DMS79 (cell line): ENCODE measurements around the gene TMEM205.
"Not testable (repeated sequence)": the region's sequence is repeated elsewhere in the genome, so short reads cannot be mapped to it uniquely, and the experiment has no call there.

Source experiments
- DNase-seq: peaks from one replicate; lab custom pipeline; 2025; lab: John Stamatoyannopoulos, UW

Gene TMEM205

GRCh38 chr19:11373166-11373884, 27.3 kb upstream of the TMEM205 start:
- DNase-seq: peak; percentile 81

DNA sequence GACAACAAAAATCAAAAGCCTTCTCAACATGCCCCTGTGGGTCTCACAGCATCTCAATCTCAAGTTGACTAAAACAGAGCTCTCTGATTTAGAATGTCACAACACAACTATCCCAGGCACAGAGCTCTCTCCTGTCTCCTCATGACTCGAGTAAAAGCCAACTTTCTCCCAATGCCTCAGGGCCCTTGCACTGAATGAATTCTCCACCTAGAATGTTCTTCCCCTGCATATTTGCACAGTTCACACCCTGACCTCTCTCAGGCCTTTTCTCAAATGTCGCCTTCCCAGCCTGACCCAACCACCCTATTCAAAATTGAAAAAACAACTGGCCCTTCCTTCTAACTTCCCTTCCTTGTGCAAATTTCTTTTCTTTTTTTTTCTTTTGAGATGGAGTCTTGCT, 24.7 kb upstream of the TMEM205 start:
- DNase-seq: no peak

DNA sequence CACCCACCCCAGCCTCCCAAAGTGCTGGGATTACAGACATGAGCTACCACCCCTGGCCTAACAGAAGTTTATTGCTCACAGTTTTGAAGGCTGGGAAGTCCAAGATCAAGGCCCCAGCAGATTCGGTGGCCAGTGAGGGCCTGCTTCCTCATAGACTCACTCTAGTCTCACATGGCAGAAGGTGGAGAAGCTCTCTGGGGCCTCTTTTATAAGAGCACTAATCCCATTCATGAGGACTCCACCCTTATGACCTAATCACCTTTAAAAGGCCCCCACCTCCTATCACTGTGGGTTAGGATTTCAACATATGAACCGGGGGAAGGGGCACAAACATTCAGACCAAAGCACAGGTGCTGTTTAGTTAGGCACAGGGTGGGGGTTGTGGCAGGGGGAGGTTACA, 21.5 kb upstream of the TMEM205 start:
- no peak for DNase-seq

DNA sequence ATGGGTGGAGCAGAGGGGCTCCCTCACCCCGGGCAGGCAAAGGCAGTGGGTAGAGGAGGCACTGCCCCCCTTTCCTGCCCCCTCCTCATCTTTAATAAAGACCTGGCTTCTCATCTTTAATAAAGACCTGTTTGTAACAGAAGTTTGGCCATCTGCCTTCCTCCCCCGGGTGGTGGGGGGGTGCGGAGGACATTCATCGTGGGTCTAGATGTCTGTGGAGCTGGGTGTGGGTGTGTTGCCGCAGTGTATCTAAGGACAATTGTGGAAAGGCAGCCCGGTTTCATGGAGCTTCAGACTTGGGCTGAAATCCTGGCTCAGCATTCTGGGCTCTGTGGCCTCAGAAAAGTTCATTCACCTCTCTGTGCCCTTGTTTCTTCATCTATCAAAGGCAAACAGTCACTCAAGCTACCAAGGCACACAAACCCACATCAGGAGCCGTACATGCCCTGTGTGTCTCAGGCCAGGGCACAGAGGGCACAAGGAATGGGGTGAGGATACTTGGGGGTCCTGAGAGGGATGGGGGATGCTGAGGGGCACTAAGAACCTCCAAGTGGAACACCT, 19.6 kb upstream of the TMEM205 start:
- no peak for DNase-seq

DNA sequence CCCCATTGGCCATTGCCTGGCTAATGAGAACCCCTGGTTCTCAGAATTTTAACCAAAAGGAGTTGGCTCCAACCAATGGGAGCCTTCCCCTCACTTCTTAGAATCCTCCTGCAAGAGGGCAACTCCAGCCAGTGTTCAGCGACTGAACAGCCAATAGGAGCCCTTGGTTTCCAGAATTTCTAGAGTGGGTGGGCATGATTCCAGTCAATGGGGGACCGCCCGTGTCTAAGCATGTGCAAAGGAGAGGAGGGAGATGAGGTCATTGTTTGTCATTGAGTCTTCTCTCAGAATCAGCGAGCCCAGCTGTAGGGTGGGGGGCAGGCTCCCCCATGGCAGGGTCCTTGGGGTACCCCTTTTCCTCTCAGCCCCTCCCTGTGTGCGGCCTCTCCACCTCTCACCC, 18.9 kb upstream of the TMEM205 start:
- DNase-seq: no peak

DNA sequence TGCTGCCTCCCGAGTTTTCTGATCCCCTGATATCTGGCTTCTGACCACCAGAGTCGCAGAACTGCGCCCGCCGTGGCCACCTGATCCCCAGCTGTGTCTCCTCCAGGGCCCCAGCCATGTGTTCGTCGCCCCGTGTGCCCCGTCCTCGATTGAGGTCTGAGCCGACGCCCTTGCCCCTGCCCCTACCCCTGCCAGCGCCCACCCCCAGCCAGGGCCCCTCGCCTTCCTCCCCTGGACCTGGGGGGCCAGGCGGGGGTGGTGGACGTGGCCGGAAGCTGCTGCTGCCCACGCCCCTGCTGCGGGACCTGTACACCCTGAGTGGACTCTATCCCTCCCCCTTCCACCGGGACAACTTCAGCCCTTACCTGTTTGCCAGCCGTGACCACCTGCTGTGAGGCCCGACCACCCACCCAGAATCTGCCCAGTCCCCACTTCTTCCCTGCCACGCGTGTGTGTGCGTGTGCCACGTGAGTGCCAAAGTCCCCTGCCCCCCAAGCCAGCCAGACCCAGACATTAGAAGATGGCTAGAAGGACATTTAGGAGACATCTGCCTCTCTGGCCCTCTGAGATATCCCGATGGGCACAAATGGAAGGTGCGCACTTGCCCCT, 18.3 kb upstream of the TMEM205 start:
- DNase-seq: no peak

DNA sequence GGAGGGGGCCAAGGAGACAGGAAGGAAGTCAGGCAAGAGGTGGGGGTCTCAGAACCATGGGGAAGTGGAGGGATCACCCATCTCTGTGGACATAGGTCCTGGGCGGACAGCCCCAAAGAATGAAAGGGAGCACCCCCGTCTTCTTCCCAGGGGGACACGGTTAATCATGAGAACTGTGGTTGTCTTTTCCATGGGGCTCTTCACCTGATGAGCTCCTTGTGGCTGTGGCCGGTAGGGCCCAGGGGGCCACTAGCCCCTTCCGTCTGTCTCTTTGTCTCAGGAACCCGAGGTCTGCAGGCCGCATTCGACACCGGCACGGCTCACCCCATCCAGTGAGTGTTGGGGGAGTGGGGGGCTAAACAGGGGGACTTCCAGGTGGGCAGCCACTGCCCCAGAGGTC, 17.8 kb upstream of the TMEM205 start:
- no peak for DNase-seq

GRCh38 chr19:11361771-11362731, 16.0 kb upstream of the TMEM205 start:
- no peak for DNase-seq

DNA sequence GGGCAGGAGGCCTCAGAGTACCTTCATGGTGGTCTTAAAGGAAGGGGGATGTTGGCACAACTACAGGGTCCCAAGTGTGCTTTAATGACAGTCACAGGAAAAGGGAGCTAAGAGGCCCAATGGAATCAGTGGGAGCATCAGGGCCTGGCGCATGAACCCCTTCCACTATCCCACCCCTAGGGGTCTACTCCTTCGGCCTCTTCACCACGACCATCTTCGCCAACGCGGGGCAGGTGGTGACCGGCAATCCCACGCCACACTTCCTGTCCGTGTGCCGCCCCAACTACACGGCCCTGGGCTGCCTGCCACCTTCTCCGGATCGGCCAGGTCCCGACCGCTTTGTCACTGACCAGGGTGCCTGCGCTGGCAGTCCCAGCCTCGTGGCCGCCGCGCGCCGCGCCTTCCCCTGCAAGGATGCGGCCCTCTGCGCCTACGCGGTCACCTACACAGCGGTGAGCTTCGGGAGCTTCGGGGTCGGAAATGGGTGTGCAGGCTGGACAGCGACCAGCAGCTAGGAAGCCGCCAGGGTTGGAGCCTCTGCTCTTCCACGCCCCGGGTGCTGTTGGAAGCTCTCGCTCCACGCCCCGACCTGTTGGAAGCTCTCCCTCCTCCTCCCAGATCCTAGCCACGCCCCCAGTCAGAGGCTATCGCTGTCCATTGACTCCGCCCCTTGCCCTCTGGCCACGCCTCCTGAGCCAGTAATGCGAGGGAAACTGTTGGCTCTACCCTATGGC, 15.1 kb upstream of the TMEM205 start:
- DNase-seq: no peak

GRCh38 chr19:11359421-11359820, 13.4 kb upstream of the TMEM205 start:
- no peak for DNase-seq

GRCh38 chr19:11356676-11357550, 10.8 kb upstream of the TMEM205 start:
- no peak for DNase-seq

GRCh38 chr19:11356074-11356397, 10.0 kb upstream of the TMEM205 start:
- no peak for DNase-seq

- DNase-seq: peak; percentile 38
Observed at GRCh38 chr19:11355160-11356073, 9.3 kb upstream of the TMEM205 start, which contains the start of gene PLPPR2. PLPPR2 (plus strand) TSS chr19:11355432; CDS start chr19:11357674, 2,242 bp downstream.

- not testable (repeated sequence) for DNase-seq
Observed at GRCh38 chr19:11354102-11354501, 8.0 kb upstream of the TMEM205 start.

GRCh38 chr19:11349171-11349570, 3.1 kb upstream of the TMEM205 start:
- no peak for DNase-seq

- DNase-seq: no peak
Observed at GRCh38 chr19:11347546-11348039, 1.5 kb upstream of the TMEM205 start.

DNA sequence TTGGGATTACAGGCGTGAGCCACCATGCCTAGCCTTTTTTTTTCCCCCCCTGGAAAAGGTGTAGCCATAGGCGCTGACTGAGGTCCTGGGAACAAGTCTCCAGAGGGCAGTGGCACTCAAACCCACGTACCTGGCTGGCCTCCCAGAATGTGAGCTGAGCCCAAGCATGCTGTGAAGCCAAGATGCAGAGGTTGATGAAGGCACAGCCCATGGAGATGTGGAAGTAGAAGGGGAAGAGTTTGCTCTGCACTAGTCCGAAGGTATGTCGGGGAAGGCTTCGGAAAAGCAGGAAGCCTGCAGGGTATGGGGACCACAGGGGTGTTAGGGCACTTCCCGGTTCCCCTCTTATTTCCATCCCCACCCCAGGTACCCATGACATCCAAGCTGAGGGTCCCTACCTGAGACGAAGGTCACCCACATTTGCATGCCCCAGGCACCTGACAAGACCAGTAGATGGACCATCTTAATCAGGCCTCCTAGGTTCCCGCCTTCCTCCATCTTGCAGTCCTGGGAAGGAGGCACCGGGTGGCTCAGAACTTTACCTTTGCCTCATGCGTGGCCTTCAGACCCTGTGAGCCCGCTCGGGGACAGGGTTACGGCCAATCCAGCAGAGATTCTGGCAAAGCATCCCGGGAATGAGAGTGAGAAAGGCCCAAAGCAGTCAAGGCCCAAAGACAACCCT, 805 bp downstream of the TMEM205 start:
- DNase-seq: peak; percentile 60

- DNase-seq: no peak
Observed at GRCh38 chr19:11342429-11342828, 3.6 kb downstream of the TMEM205 start.

- not testable (repeated sequence) for DNase-seq
Observed at GRCh38 chr19:11340099-11340467, 6.0 kb downstream of the TMEM205 start.
